Endothelial cell of umbilical vein (primary cell): ENCODE measurements around the gene ING2. TPM values are rescaled to one million over a fixed set of nuclear protein-coding genes. Genes with fewer than 3 reads are reported as not detected.

Experiments used
- BruUV-seq: library from RNA; stranded (reverse); fragments of 400-500 nt; replicated peaks from 2 replicates; lab custom pipeline; 2021; lab: Mats Ljungman, UMichigan
- CTCF ChIA-PET: fragments of 300-600, 350-600 bp; sonication (Branson Sonifier 250); formaldehyde crosslinking; loops from one replicate; lab custom pipeline; 2021; ENCODE audit warnings: antibody characterized with exemption, inconsistent platforms; lab: Charles Lee
- POLR2A ChIA-PET: fragments of 300-600, 350-600 bp; sonication (Branson Sonifier 250); formaldehyde crosslinking; loops from one replicate; lab custom pipeline; 2021; ENCODE audit warnings: antibody characterized with exemption, inconsistent platforms; lab: Charles Lee
- DNase-seq: peaks from one replicate; pipeline ENCODE4 v3.0.0-alpha.2; 2011; ENCODE audit warnings: low read depth, low spot score
- FAIRE-seq: peaks from 2 replicates; lab custom pipeline; 2011; peaks lifted over from hg19 to GRCh38; lab: Jason Lieb, UNC
- H2AFZ ChIP-seq: 2 replicates; pipeline ENCODE4 v1.6.0; 2012; ENCODE audit warnings: low read depth, low read length, control low read depth, inconsistent platforms
- H3K27ac ChIP-seq: 2 replicates; pipeline ENCODE4 v1.5.1; 2011; ENCODE audit warnings: low read depth, mild to moderate bottlenecking, control low read depth, low read length, moderate library complexity; ENCODE audit not compliant: insufficient read depth
- H3K27me3 ChIP-seq, 2 experiments: 2 replicates each; pipeline versions ENCODE4 v1.6.0 to v1.6.1; 2011; ENCODE audit warnings: low read length in 2 of 2, mixed read lengths in 1 of 2; ENCODE audit not compliant: control insufficient read depth in 2 of 2, insufficient read depth in 2 of 2
- H3K36me3 ChIP-seq, 2 experiments: 2 replicates in 1 of 2; 3 replicates in 1 of 2; pipeline ENCODE4 v1.5.1; 2011; ENCODE audit warnings: low read length in 2 of 2, mild to moderate bottlenecking in 1 of 2, moderate library complexity in 1 of 2; ENCODE audit not compliant: control insufficient read depth in 2 of 2, insufficient read depth in 2 of 2; ENCODE audit errors: extremely low read depth in 1 of 2
- H3K4me1 ChIP-seq: 3 replicates; pipeline ENCODE4 v1.5.1; 2011; ENCODE audit warnings: mild to moderate bottlenecking, low read length; ENCODE audit not compliant: control insufficient read depth, insufficient read depth; ENCODE audit errors: extremely low read depth
- H3K4me2 ChIP-seq: 2 replicates; pipeline ENCODE4 v1.6.1; 2011; ENCODE audit warnings: low read length, control low read depth, mixed read lengths; ENCODE audit not compliant: insufficient read depth
- H3K4me3 ChIP-seq, 3 experiments: fragments of 200-600 bp in 1 of 3; sonication (generic), shearing (Covaris generic) in 1 of 3; replicated peaks in 1 of 3; 2 replicates each; pipeline ENCODE4 v1.5.1; 2011 to 2016; ENCODE audit warnings: control low read depth in 3 of 3, low read length in 3 of 3, mild to moderate bottlenecking in 2 of 3, inconsistent platforms in 1 of 3, low read depth in 1 of 3, moderate library complexity in 1 of 3; ENCODE audit not compliant: insufficient read depth in 1 of 3
- H3K79me2 ChIP-seq: 2 replicates; pipeline ENCODE4 v1.6.0; 2012; ENCODE audit warnings: low read length, inconsistent platforms; ENCODE audit not compliant: control insufficient read depth, insufficient read depth
- H3K9ac ChIP-seq: replicated peaks from 2 replicates; pipeline ENCODE3; 2011; ENCODE audit warnings: low read length, control low read depth; ENCODE audit not compliant: insufficient read depth; ENCODE audit errors: extremely low read depth
- H3K9me1 ChIP-seq: replicated peaks from 3 replicates; pipeline ENCODE4 v1.6.0; 2011; ENCODE audit warnings: mild to moderate bottlenecking, low read length; ENCODE audit not compliant: control insufficient read depth, insufficient read depth; ENCODE audit errors: extremely low read depth
- H3K9me3 ChIP-seq: replicated peaks from 2 replicates; pipeline ENCODE4 v1.5.1; 2012; ENCODE audit warnings: low read length, inconsistent platforms; ENCODE audit not compliant: control insufficient read depth, insufficient read depth
- H4K20me1 ChIP-seq: replicated peaks from 2 replicates; pipeline ENCODE3; 2011; ENCODE audit warnings: mild to moderate bottlenecking, low read length; ENCODE audit not compliant: control insufficient read depth, insufficient read depth; ENCODE audit errors: extremely low read depth
- CTCF ChIP-seq, 2 donors: IDR thresholded peaks; 1 replicate in 1 of 2; 2 replicates in 1 of 2; pipeline ENCODE4 v1.5.1; 2011; ENCODE audit warnings: low read length in 2 of 2, mild to moderate bottlenecking in 2 of 2, moderate library complexity in 2 of 2, control low read depth in 1 of 2, inconsistent platforms in 1 of 2, low read depth in 1 of 2; ENCODE audit not compliant: insufficient read depth in 1 of 2; ENCODE audit errors: extremely low read depth in 1 of 2
- FOS ChIP-seq: IDR thresholded peaks from 2 replicates; pipeline ENCODE4 v1.6.1; 2011; ENCODE audit warnings: mild to moderate bottlenecking, low read length, moderate library complexity, borderline replicate concordance; ENCODE audit not compliant: insufficient read depth
- GATA2 ChIP-seq: IDR thresholded peaks from 2 replicates; pipeline ENCODE4 v1.7.0; 2011; ENCODE audit warnings: low read depth, mild to moderate bottlenecking, moderate library complexity, mixed read lengths, low read length; ENCODE audit not compliant: insufficient read length, insufficient read depth
- JUN ChIP-seq: IDR thresholded peaks from 2 replicates; pipeline ENCODE4 v1.6.1; 2011; ENCODE audit warnings: borderline replicate concordance, low read depth; ENCODE audit not compliant: insufficient read length, insufficient read depth
- POLR2A ChIP-seq: IDR thresholded peaks from 2 replicates; pipeline ENCODE4 v1.6.1; 2012; ENCODE audit warnings: low read depth, mild to moderate bottlenecking, control low read depth, low read length
- dilution Hi-C: fragments of 300-500 bp; cut with MboI; formaldehyde crosslinking; loops from one replicate; pipeline ENCODE4 v1.15.0; 2019; ENCODE audit warnings: low sequenced_read_pairs; ENCODE audit not compliant: extremely low pct_ligation_motif_present
- intact Hi-C: fragments of 100-400 bp; cut with micrococcal nuclease; formaldehyde crosslinking; loops from one replicate; pipeline ENCODE4 v1.10.0; 2022
- polyA plus RNA-seq, 4 experiments: library from polyadenylated mRNA; depleted of rRNA in 3 of 4; stranded (reverse) in 3 of 4; unstranded in 1 of 4; fragments of >200 nt; gene quantifications; 2 replicates each; pipeline versions ENCODE4 v1.2.1 to v1.2.3, GENCODE V29; 2011 to 2012; ENCODE audit warnings: missing spikeins in 1 of 4
- total RNA-seq: library from RNA; stranded (reverse); gene quantifications from 2 replicates; pipeline ENCODE4 v1.2.3, GENCODE V29; 2021

ING2 gene
- total and polyA plus RNA-seq, 2 donors (not counting 3 experiments of a cell fraction or from before 2014, with no cell fraction given), result 2.7 to 8.4 TPM

- H3K27me3 ChIP-seq, result no peaks in the 10 kb centered on the region
- BruUV-seq, result no TSS peak
- intact Hi-C loops (loop anchor here (1.0 to 10.0 kb wide), 8 partner anchors 34 to 693 kb away; partner anchors contain the start of genes RWDD4 and TRAPPC11), dilution Hi-C loops (no loop called here)
- ChIA-PET POLR2A (no interaction called here), CTCF (no interaction called here)
- H3K9me1 ChIP-seq, result no peaks in the 10 kb centered on the region
- no peak overlapping the region for H3K9ac ChIP-seq
- FAIRE-seq, result peak; percentile 60
- DNase-seq, result peak; percentile 76
- no peaks in the 10 kb centered on the region for H3K79me2 ChIP-seq
- H3K9me3 ChIP-seq, result no peaks in the 10 kb centered on the region
- H3K36me3 ChIP-seq, result no peaks in the 10 kb centered on the region
- H2AFZ ChIP-seq, result peak overlapping the region; percentile 16
- TF ChIP-seq FOS (no peak), JUN (no peak), GATA2 (no peak), CTCF (IDR thresholded peaks at IDR 0.05; ENCODE audit: extremely low read depth in 1 of 2, insufficient read depth in 1 of 2, low read depth in 1 of 2, low read length in 2 of 2) (peak; percentile 70 to 80), POLR2A (no peak)
- no peaks in the 10 kb centered on the region for H4K20me1 ChIP-seq
- no peaks in the 10 kb centered on the region for H3K4me1 ChIP-seq
- no peak overlapping the region for H3K4me2 ChIP-seq
- no peak overlapping the region for H3K27ac ChIP-seq
- no peak overlapping the region for H3K4me3 ChIP-seq
Measured at GRCh38 chr4:183471946-183472708, 32.7 kb upstream of the ING2 start.
